Natural killer cell (primary cell): ENCODE measurements around the gene IL1RAPL1. TPM values are rescaled to one million over a fixed set of nuclear protein-coding genes. Genes with fewer than 3 reads are reported as not detected.

Experiments used
- ATAC-seq, 3 donors: fragments of 150-1000 bp in 2 of 3; fragments of 200-7000 bp in 1 of 3; cut with Tn5 transposase; 1 replicate in 1 of 3; 2 replicates in 2 of 3; pipeline ENCODE4 v1.10.0; 2021; ENCODE audit warnings: mild to moderate bottlenecking in 2 of 3, moderate library complexity in 2 of 3
- DNase-seq, 2 donors: peaks; one replicate each; pipeline versions ENCODE4 v3.0.0 to v3.0.0-alpha.2; 2013 to 2021; ENCODE audit warnings: mixed read lengths in 1 of 2
- H3K27ac ChIP-seq: one replicate; pipeline ENCODE4 v1.5.1; 2013; ENCODE audit warnings: mild to moderate bottlenecking, low read length
- H3K27me3 ChIP-seq: one replicate; pipeline ENCODE4 v1.6.1; 2013; ENCODE audit warnings: low read length; ENCODE audit not compliant: control insufficient read depth, insufficient read depth
- H3K36me3 ChIP-seq: one replicate; pipeline ENCODE4 v1.6.1; 2013; ENCODE audit warnings: low read length; ENCODE audit not compliant: control insufficient read depth, insufficient read depth
- H3K4me1 ChIP-seq: one replicate; pipeline ENCODE4 v1.6.1; 2013; ENCODE audit warnings: low read length; ENCODE audit not compliant: control insufficient read depth, insufficient read depth
- H3K4me3 ChIP-seq: one replicate; pipeline ENCODE4 v1.5.1; 2013; ENCODE audit warnings: low read length
- H3K9me3 ChIP-seq: one replicate; pipeline ENCODE4 v1.6.1; 2013; ENCODE audit warnings: low read length; ENCODE audit not compliant: control insufficient read depth, insufficient read depth
- H3K27ac Mint-ChIP-seq, 2 donors: one replicate each; pipeline ENCODE4 v1.8.0; 2022; ENCODE audit warnings: mild to moderate bottlenecking in 2 of 2, mixed read lengths in 2 of 2, moderate library complexity in 1 of 2
- H3K27me3 Mint-ChIP-seq, 2 donors: one replicate each; pipeline ENCODE4 v1.8.0; 2022; ENCODE audit warnings: low read depth in 2 of 2, mixed read lengths in 2 of 2
- H3K36me3 Mint-ChIP-seq: one replicate; pipeline ENCODE4 v1.8.0; 2022; ENCODE audit warnings: mixed read lengths
- H3K4me1 Mint-ChIP-seq, 2 donors: one replicate each; pipeline ENCODE4 v1.8.0; 2022; ENCODE audit warnings: mixed read lengths in 2 of 2
- H3K4me3 Mint-ChIP-seq: one replicate; pipeline ENCODE4 v1.8.0; 2022; ENCODE audit warnings: mild to moderate bottlenecking, moderate library complexity, mixed read lengths
- H3K9me3 Mint-ChIP-seq, 2 donors: one replicate each; pipeline ENCODE4 v1.8.0; 2022; ENCODE audit warnings: mixed read lengths in 2 of 2
- CTCF ChIP-seq: fragments of 200-600 bp; IDR thresholded peaks from one replicate; pipeline ENCODE4 v1.8.0; 2022; ENCODE audit warnings: antibody characterized with exemption
- WGBS: methylation state at CpG from one replicate; pipeline ENCODE4 v1.1.7; 2013; ENCODE audit warnings: missing lambda C conversion rate; ENCODE audit not compliant: insufficient coverage; 5-methylcytosine and 5-hydroxymethylcytosine counted together
- intact Hi-C: fragments of 100-400 bp; cut with micrococcal nuclease; formaldehyde crosslinking; loops from one replicate; pipeline ENCODE4 v1.14.2; 2022
- total RNA-seq, 4 donors: library from RNA; stranded (reverse); fragments of 120-200 nt in 1 of 4; gene quantifications; one replicate each; pipeline versions ENCODE4 v1.2.3 to v1.2.4, GENCODE V29; 2013 to 2022

Gene IL1RAPL1
- total RNA-seq, 3 donors from 2014 or later (not counting 1 experiment from before 2014, with no cell fraction given): not detected

GRCh38 chrX:28576117-28576516 is 11.1 kb upstream of the IL1RAPL1 start:
- DNase-seq (no peak), ATAC-seq (no peak)
- Mint-ChIP-seq H3K27ac (no peak overlapping the region), H3K9me3 (no peaks in the 10 kb centered on the region), H3K27me3 (no peaks in the 10 kb centered on the region), H3K4me1 (no peaks in the 10 kb centered on the region), H3K36me3 (no peaks in the 10 kb centered on the region), H3K4me3 (no peak overlapping the region)
- 87% methylated on average over 2 of the region's 3 CpGs for WGBS
- H3K27me3 ChIP-seq: no peaks in the 10 kb centered on the region
- no peak overlapping the region for H3K4me3 ChIP-seq
- no peaks in the 10 kb centered on the region for H3K9me3 ChIP-seq
- H3K27ac ChIP-seq: no peak overlapping the region
- TF ChIP-seq CTCF: no peak
- no peaks in the 10 kb centered on the region for H3K4me1 ChIP-seq
- no peaks in the 10 kb centered on the region for H3K36me3 ChIP-seq
- intact Hi-C loops: no loop called here

GRCh38 chrX:28581522-28581921 is 5.7 kb upstream of the IL1RAPL1 start:
- Histone ChIP-seq H3K9me3 (no peaks in the 10 kb centered on the region), H3K36me3 (no peaks in the 10 kb centered on the region), H3K4me1 (no peaks in the 10 kb centered on the region), H3K4me3 (no peak overlapping the region), H3K27ac (no peak overlapping the region), H3K27me3 (no peaks in the 10 kb centered on the region)
- Mint-ChIP-seq H3K9me3 (peaks cover 0 to 3% of the 10 kb centered on the region in 2 donors), H3K4me3 (no peak overlapping the region), H3K27ac (no peak overlapping the region), H3K36me3 (no peaks in the 10 kb centered on the region), H3K27me3 (no peaks in the 10 kb centered on the region), H3K4me1 (no peaks in the 10 kb centered on the region)
- ATAC-seq (no peak), DNase-seq (no peak)
- no peak for TF ChIP-seq CTCF
- intact Hi-C loops: no loop called here

GRCh38 chrX:28582511-28582910 is 4.7 kb upstream of the IL1RAPL1 start:
- no peak overlapping the region for H3K4me3 Mint-ChIP-seq
- no peak for ATAC-seq
- H3K27me3 ChIP-seq: no peaks in the 10 kb centered on the region

More at GRCh38 chrX:28582511-28582910, 4.7 kb upstream of the IL1RAPL1 start:
- H3K27me3 Mint-ChIP-seq: no peaks in the 10 kb centered on the region
- Histone ChIP-seq H3K27ac (no peak overlapping the region), H3K4me3 (no peak overlapping the region), H3K9me3 (no peaks in the 10 kb centered on the region), H3K4me1 (no peaks in the 10 kb centered on the region), H3K36me3 (no peaks in the 10 kb centered on the region)
- DNase-seq: no peak
- H3K36me3 Mint-ChIP-seq: no peaks in the 10 kb centered on the region
- no peaks in the 10 kb centered on the region for H3K4me1 Mint-ChIP-seq
- no peak for TF ChIP-seq CTCF
- intact Hi-C loops: no loop called here
- peaks cover 0 to 3% of the 10 kb centered on the region in 2 donors for H3K9me3 Mint-ChIP-seq
- WGBS: 80% methylated on average over 1 of the region's 4 CpGs
- H3K27ac Mint-ChIP-seq: no peak overlapping the region
